Neural cell (in vitro differentiated cells): ENCODE data around the gene TMIGD1. TPM values are rescaled to one million over a fixed set of nuclear protein-coding genes. Genes with fewer than 3 reads are reported as not detected.
A peak's percentile ranks its signal among the peaks of the same experiment; 100 is the strongest.

Experiments used
- H2AFZ ChIP-seq: fragments of 200-600, 300-800 bp; sonication (generic), shearing (Covaris generic); 2 replicates; pipeline ENCODE4 v1.6.0; 2014; ENCODE audit warnings: low read depth, mild to moderate bottlenecking, antibody characterized with exemption, low read length, moderate library complexity
- H3F3A ChIP-seq: fragments of 200-600 bp; shearing (Covaris generic); 2 replicates; pipeline ENCODE4 v1.6.1; 2016; ENCODE audit warnings: mild to moderate bottlenecking, moderate library complexity, mixed read lengths, antibody characterized with exemption, low read length; ENCODE audit not compliant: insufficient read depth, poor library complexity, severe bottlenecking
- H3K27ac ChIP-seq: fragments of 200-600, 300-800 bp; sonication (generic), shearing (Covaris generic); 2 replicates; pipeline ENCODE4 v1.5.1; 2014; ENCODE audit warnings: mild to moderate bottlenecking, low read length, moderate library complexity
- H3K27me3 ChIP-seq: fragments of 300-800, 200-600 bp; sonication (generic), shearing (Covaris generic); 2 replicates; pipeline ENCODE4 v1.6.0; 2014; ENCODE audit warnings: mild to moderate bottlenecking, low read depth, low read length, moderate library complexity; ENCODE audit not compliant: insufficient read depth
- H3K36me3 ChIP-seq: fragments of 300-800, 200-600 bp; sonication (generic), shearing (Covaris generic); 2 replicates; pipeline ENCODE4 v1.5.1; 2014; ENCODE audit warnings: mild to moderate bottlenecking, antibody characterized with exemption, low read length, moderate library complexity; ENCODE audit not compliant: insufficient read depth
- H3K4me2 ChIP-seq: fragments of 300-800, 200-600 bp; sonication (generic), shearing (Covaris generic); 2 replicates; pipeline ENCODE4 v1.6.0; 2014; ENCODE audit warnings: mild to moderate bottlenecking, low read length
- H3K4me3 ChIP-seq: fragments of 300-800, 200-600 bp; sonication (generic), shearing (Covaris generic); 2 replicates; pipeline ENCODE4 v1.5.1; 2014; ENCODE audit warnings: mild to moderate bottlenecking, low read length, moderate library complexity
- H3K79me2 ChIP-seq: fragments of 200-600 bp; shearing (Covaris generic); replicated peaks from 2 replicates; pipeline ENCODE4 v1.6.0; 2014; ENCODE audit warnings: mild to moderate bottlenecking, low read length, moderate library complexity; ENCODE audit not compliant: insufficient read depth
- H3K9ac ChIP-seq: fragments of 300-800, 200-600 bp; sonication (generic), shearing (Covaris generic); 2 replicates; pipeline ENCODE4 v1.6.1; 2016; ENCODE audit warnings: mild to moderate bottlenecking, low read length, mixed read lengths
- H3K9me2 ChIP-seq: fragments of 200-600 bp; shearing (Covaris generic); 2 replicates; pipeline ENCODE4 v1.6.1; 2016; ENCODE audit warnings: mild to moderate bottlenecking, low read length, mixed read lengths; ENCODE audit not compliant: insufficient read depth
- H3K9me3 ChIP-seq: fragments of 200-600, 300-800 bp; sonication (generic), shearing (Covaris generic); 2 replicates; pipeline ENCODE4 v1.6.1; 2016; ENCODE audit warnings: mild to moderate bottlenecking, mixed run types, low read length, moderate library complexity, mixed read lengths
- H4K20me1 ChIP-seq: fragments of 200-600 bp; shearing (Covaris generic); 2 replicates; pipeline ENCODE4 v1.6.1; 2016; ENCODE audit warnings: mild to moderate bottlenecking, mixed run types; ENCODE audit not compliant: insufficient read depth
- EP300 ChIP-seq: fragments of 450-650 bp; conservative IDR thresholded peaks from 2 replicates; pipeline ENCODE4 v1.6.1; 2014; ENCODE audit warnings: antibody characterized with exemption, mild to moderate bottlenecking, moderate library complexity; ENCODE audit not compliant: poor library complexity, severe bottlenecking
- EZH2 ChIP-seq: fragments of 200-600, 300-800 bp; shearing (Covaris generic), sonication (generic); IDR thresholded peaks from 2 replicates; pipeline ENCODE4 v1.6.1; 2014; ENCODE audit warnings: antibody characterized with exemption, low read length, borderline replicate concordance, mild to moderate bottlenecking; ENCODE audit not compliant: insufficient read depth, poor library complexity, severe bottlenecking
- MXI1 ChIP-seq: fragments of 450-650 bp; conservative IDR thresholded peaks from 2 replicates; pipeline ENCODE4 v1.6.1; 2014; ENCODE audit warnings: antibody characterized with exemption, mild to moderate bottlenecking; ENCODE audit not compliant: poor library complexity, severe bottlenecking
- POLR2AphosphoS5 ChIP-seq: IDR thresholded peaks from 2 replicates; pipeline ENCODE4 v1.6.1; 2012
- RAD21 ChIP-seq: fragments of 450-650 bp; conservative IDR thresholded peaks from 2 replicates; pipeline ENCODE4 v1.6.1; 2014; ENCODE audit warnings: antibody characterized with exemption, mild to moderate bottlenecking, moderate library complexity
- SMC3 ChIP-seq: fragments of 450-650 bp; conservative IDR thresholded peaks from 2 replicates; pipeline ENCODE4 v1.6.1; 2014; ENCODE audit warnings: antibody characterized with exemption, mild to moderate bottlenecking, moderate library complexity; ENCODE audit not compliant: poor library complexity
- TAF1 ChIP-seq: IDR thresholded peaks from 2 replicates; pipeline ENCODE4 v1.6.1; 2012; ENCODE audit warnings: low read depth
- polyA minus RNA-seq: library from RNA; depleted of rRNA, polyadenylated mRNA; stranded (reverse); fragments of >200 nt; gene quantifications from 2 replicates; pipeline ENCODE4 v1.2.3, GENCODE V29; 2014
- polyA plus RNA-seq: library from polyadenylated mRNA; depleted of rRNA; stranded (reverse); fragments of >200 nt; gene quantifications from 2 replicates; pipeline ENCODE4 v1.2.3, GENCODE V29; 2014
- TF ChIP-seq, protein P1 (sequence below): fragments of 450-650 bp; IDR thresholded peaks from 2 replicates; pipeline ENCODE4 v1.5.1; 2014; ENCODE audit warnings: antibody characterized with exemption, mild to moderate bottlenecking, moderate library complexity; ENCODE audit not compliant: poor library complexity, severe bottlenecking
- TF ChIP-seq, protein P2 (sequence below): IDR thresholded peaks from 2 replicates; pipeline ENCODE4 v1.6.1; 2012; ENCODE audit warnings: borderline replicate concordance

TMIGD1 gene, protein sequence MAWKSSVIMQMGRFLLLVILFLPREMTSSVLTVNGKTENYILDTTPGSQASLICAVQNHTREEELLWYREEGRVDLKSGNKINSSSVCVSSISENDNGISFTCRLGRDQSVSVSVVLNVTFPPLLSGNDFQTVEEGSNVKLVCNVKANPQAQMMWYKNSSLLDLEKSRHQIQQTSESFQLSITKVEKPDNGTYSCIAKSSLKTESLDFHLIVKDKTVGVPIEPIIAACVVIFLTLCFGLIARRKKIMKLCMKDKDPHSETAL
- polyA plus RNA-seq: not detected in 2 replicates
- polyA minus RNA-seq: not detected in 2 replicates

GRCh38 chr17:30333503-30334360 lies at the start of gene TMIGD1:
Gene TMIGD1 (minus strand): TSS chr17:30334057. CDS start chr17:30332133, 1,924 bp downstream.
- Histone ChIP-seq H3F3A (no peaks in the 10 kb centered on the region), H3K79me2 (no peaks in the 10 kb centered on the region), H3K36me3 (no peaks in the 10 kb centered on the region), H3K9me3 (no peaks in the 10 kb centered on the region), H2AFZ (no peak within 1 kb of the TSS), H3K9ac (no peak within 1 kb of the TSS), H3K9me2 (no peaks in the 10 kb centered on the region), H3K27me3 (no peaks in the 10 kb centered on the region), H3K27ac (no peak within 1 kb of the TSS), H3K4me3 (no peak within 1 kb of the TSS), H4K20me1 (no peaks in the 10 kb centered on the region), H3K4me2 (no peak within 1 kb of the TSS)
- TF ChIP-seq MXI1 (no peak), TAF1 (no peak), POLR2AphosphoS5 (no peak), EP300 (no peak), RAD21 (no peak), EZH2 (no peak), SMC3 (no peak)
- TF ChIP-seq, protein P1, sequence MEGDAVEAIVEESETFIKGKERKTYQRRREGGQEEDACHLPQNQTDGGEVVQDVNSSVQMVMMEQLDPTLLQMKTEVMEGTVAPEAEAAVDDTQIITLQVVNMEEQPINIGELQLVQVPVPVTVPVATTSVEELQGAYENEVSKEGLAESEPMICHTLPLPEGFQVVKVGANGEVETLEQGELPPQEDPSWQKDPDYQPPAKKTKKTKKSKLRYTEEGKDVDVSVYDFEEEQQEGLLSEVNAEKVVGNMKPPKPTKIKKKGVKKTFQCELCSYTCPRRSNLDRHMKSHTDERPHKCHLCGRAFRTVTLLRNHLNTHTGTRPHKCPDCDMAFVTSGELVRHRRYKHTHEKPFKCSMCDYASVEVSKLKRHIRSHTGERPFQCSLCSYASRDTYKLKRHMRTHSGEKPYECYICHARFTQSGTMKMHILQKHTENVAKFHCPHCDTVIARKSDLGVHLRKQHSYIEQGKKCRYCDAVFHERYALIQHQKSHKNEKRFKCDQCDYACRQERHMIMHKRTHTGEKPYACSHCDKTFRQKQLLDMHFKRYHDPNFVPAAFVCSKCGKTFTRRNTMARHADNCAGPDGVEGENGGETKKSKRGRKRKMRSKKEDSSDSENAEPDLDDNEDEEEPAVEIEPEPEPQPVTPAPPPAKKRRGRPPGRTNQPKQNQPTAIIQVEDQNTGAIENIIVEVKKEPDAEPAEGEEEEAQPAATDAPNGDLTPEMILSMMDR: no peak
- TF ChIP-seq, protein P2, sequence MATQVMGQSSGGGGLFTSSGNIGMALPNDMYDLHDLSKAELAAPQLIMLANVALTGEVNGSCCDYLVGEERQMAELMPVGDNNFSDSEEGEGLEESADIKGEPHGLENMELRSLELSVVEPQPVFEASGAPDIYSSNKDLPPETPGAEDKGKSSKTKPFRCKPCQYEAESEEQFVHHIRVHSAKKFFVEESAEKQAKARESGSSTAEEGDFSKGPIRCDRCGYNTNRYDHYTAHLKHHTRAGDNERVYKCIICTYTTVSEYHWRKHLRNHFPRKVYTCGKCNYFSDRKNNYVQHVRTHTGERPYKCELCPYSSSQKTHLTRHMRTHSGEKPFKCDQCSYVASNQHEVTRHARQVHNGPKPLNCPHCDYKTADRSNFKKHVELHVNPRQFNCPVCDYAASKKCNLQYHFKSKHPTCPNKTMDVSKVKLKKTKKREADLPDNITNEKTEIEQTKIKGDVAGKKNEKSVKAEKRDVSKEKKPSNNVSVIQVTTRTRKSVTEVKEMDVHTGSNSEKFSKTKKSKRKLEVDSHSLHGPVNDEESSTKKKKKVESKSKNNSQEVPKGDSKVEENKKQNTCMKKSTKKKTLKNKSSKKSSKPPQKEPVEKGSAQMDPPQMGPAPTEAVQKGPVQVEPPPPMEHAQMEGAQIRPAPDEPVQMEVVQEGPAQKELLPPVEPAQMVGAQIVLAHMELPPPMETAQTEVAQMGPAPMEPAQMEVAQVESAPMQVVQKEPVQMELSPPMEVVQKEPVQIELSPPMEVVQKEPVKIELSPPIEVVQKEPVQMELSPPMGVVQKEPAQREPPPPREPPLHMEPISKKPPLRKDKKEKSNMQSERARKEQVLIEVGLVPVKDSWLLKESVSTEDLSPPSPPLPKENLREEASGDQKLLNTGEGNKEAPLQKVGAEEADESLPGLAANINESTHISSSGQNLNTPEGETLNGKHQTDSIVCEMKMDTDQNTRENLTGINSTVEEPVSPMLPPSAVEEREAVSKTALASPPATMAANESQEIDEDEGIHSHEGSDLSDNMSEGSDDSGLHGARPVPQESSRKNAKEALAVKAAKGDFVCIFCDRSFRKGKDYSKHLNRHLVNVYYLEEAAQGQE: no peak

GRCh38 chr17:30382345-30382744 lies 48.5 kb upstream of the TMIGD1 start:
- Histone ChIP-seq H3K27me3 (no peaks in the 10 kb centered on the region), H3K4me3 (peak overlapping the region; percentile 83), H3K9ac (no peak overlapping the region), H3F3A (no peaks in the 10 kb centered on the region), H3K79me2 (peaks cover 52% of the 10 kb centered on the region), H3K27ac (no peak overlapping the region), H4K20me1 (no peaks in the 10 kb centered on the region), H3K9me3 (no peaks in the 10 kb centered on the region), H2AFZ (no peak overlapping the region), H3K9me2 (no peaks in the 10 kb centered on the region), H3K36me3 (peaks cover 8% of the 10 kb centered on the region), H3K4me2 (peak overlapping the region; percentile 96)
- TF ChIP-seq EZH2: no peak
- TF ChIP-seq SMC3: no peak
- TF ChIP-seq TAF1: no peak
- no peak for TF ChIP-seq RAD21
- TF ChIP-seq, protein P2: no peak
- TF ChIP-seq, protein P1: no peak
- TF ChIP-seq POLR2AphosphoS5: no peak
- TF ChIP-seq EP300: no peak
- TF ChIP-seq MXI1: no peak
